ENCODE measurements around the gene ACER3.

DNA sequence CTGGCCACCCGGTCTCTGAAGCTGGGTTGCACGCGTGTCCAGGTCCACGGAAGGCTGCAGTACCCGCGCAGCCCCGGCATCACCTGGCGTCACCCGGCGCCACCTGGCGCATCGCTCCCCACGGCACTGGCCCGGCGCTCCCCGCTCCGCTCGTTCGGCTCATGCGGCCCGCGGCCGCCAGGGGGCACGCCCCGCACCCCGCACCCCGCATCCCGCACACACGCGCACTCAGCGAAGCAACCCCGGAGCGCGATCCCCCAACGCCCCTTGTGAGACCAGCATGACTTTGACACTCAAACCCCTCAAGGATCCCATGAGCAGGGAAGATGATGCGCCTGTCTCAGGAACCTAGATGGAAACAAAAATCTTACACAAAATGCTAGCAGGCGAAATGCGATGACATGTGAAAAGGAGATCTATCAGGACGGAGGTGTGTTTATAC is 185.4 kb downstream of the ACER3 start:
- TF ChIP-seq POLR2AphosphoS5 (IDR thresholded peaks at IDR 0.05) (peak in 1 of 3 donors; percentile 33), POLR2A (IDR thresholded peaks at IDR 0.05) (no peak)
- TF ChIP-seq, protein P1, sequence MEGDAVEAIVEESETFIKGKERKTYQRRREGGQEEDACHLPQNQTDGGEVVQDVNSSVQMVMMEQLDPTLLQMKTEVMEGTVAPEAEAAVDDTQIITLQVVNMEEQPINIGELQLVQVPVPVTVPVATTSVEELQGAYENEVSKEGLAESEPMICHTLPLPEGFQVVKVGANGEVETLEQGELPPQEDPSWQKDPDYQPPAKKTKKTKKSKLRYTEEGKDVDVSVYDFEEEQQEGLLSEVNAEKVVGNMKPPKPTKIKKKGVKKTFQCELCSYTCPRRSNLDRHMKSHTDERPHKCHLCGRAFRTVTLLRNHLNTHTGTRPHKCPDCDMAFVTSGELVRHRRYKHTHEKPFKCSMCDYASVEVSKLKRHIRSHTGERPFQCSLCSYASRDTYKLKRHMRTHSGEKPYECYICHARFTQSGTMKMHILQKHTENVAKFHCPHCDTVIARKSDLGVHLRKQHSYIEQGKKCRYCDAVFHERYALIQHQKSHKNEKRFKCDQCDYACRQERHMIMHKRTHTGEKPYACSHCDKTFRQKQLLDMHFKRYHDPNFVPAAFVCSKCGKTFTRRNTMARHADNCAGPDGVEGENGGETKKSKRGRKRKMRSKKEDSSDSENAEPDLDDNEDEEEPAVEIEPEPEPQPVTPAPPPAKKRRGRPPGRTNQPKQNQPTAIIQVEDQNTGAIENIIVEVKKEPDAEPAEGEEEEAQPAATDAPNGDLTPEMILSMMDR (IDR thresholded peaks at IDR 0.05), result peak in 5 of 7 experiments; percentile 51 to 86 (median 82)
